HG03066 (cell line): ENCODE data around the gene MZT1.

Source experiments
- ATAC-seq: cut with Tn5 transposase; IDR thresholded peaks from one replicate; pipeline ENCODE4 v1.9.1; 2021; ENCODE audit warnings: low read depth; ENCODE audit not compliant: unreplicated experiment

MZT1 gene

GRCh38 chr13:72689181-72689696, 38.2 kb downstream of the MZT1 start:
- ATAC-seq, result no peak

GRCh38 chr13:72686766-72687165, 40.7 kb downstream of the MZT1 start:
- no peak for ATAC-seq

- no peak for ATAC-seq
Observed at GRCh38 chr13:72680353-72680752, 47.1 kb downstream of the MZT1 start.

GRCh38 chr13:72678312-72678711, 49.1 kb downstream of the MZT1 start:
- no peak for ATAC-seq

- no peak for ATAC-seq
Observed at GRCh38 chr13:72677431-72677830, 50.0 kb downstream of the MZT1 start.

- no peak for ATAC-seq
Observed at GRCh38 chr13:72666391-72666790, 61.0 kb downstream of the MZT1 start.

- ATAC-seq, result no peak
Observed at GRCh38 chr13:72662548-72662947, 64.9 kb downstream of the MZT1 start.
